Right lobe of liver (tissue), 6 donors: ENCODE measurements around the gene PIAS1. TPM values are rescaled to one million over a fixed set of nuclear protein-coding genes. Genes with fewer than 3 reads are reported as not detected.
A peak's percentile ranks its signal among the peaks of the same experiment; 100 is the strongest.
"Not testable (repeated sequence)": the region's sequence is repeated elsewhere in the genome, so short reads cannot be mapped to it uniquely, and the experiment has no call there.

ENCODE experiments used
- ATAC-seq, 4 donors: fragments of 200-7000 bp; cut with Tn5 transposase; one replicate each; pipeline ENCODE4 v1.9.1; 2020; ENCODE audit warnings: mild to moderate bottlenecking in 4 of 4, moderate library complexity in 4 of 4
- DNase-seq, 3 donors: peaks; one replicate each; pipeline ENCODE4 v3.0.0-alpha.2; 2020
- H3K27ac ChIP-seq, 3 donors: fragments of 200-600 bp; one replicate each; pipeline ENCODE4 v1.8.0; 2022
- H3K27me3 ChIP-seq, 2 donors: fragments of 200-600 bp; one replicate each; pipeline ENCODE4 v1.8.0; 2022
- H3K36me3 ChIP-seq, 4 donors: fragments of 200-600 bp; sonication (generic) in 1 of 4; one replicate each; pipeline versions ENCODE4 v1.5.1 to v1.8.0; 2017 to 2022; ENCODE audit warnings: control low read depth in 1 of 4
- H3K4me1 ChIP-seq, 4 donors: fragments of 200-600 bp; sonication (generic) in 1 of 4; one replicate each; pipeline versions ENCODE4 v1.5.1 to v1.8.0; 2017 to 2022; ENCODE audit warnings: control low read depth in 1 of 4
- H3K4me3 ChIP-seq, 3 donors: fragments of 200-600 bp; one replicate each; pipeline ENCODE4 v1.8.0; 2022
- H3K9me3 ChIP-seq, 4 donors: fragments of 200-600 bp; sonication (generic) in 1 of 4; one replicate each; pipeline versions ENCODE4 v1.5.1 to v1.8.0; 2017 to 2022; ENCODE audit warnings: control low read depth in 1 of 4
- POLR2A ChIP-seq: fragments of 450-650 bp; IDR thresholded peaks from one replicate; pipeline ENCODE4 v1.6.1; 2017; ENCODE audit warnings: antibody characterized with exemption, mild to moderate bottlenecking
- WGBS: methylation state at CpG from one replicate; pipeline ENCODE4 v1.1.6; 2018; ENCODE audit warnings: low coverage, low lambda C conversion rate; ENCODE audit not compliant: insufficient coverage; ENCODE audit errors: missing lambda C conversion rate; 5-methylcytosine and 5-hydroxymethylcytosine counted together
- intact Hi-C, 2 donors: fragments of 100-400 bp; cut with DNase I; formaldehyde crosslinking; loops; one replicate each; pipeline versions ENCODE4 v1.11.2 to v1.14.1; 2022
- total RNA-seq, 6 experiments: library from RNA; depleted of rRNA in 2 of 6; stranded (reverse); fragments of >200 nt in 2 of 6; fragmentation: NEBNext Ultra II Directional in 3 of 6; extraction: Animal tissue kit (Norgen Biotek cat#: 25700) in 3 of 6; gene quantifications; one replicate each; pipeline versions ENCODE4 v1.1.0 to v1.2.4, GENCODE V29; 2016 to 2023
- TF ChIP-seq, protein P1 (sequence below), 4 donors: fragments of 200-600 bp in 3 of 4; fragments of 450-650 bp in 1 of 4; IDR thresholded peaks; one replicate each; pipeline versions ENCODE4 v1.5.1 to v1.8.0; 2016 to 2022; ENCODE audit warnings: antibody characterized with exemption in 4 of 4, mild to moderate bottlenecking in 2 of 4
- donor health status: DM: no; HTN: yes; CAD: no.
- donor health status: DM: no; HTN: no; CAD: no.
- donor health status: DM: no; HTN: no; CAD: no.
- donor health status: DM: no; HTN: yes; CAD: no.
- donor health status: DM: no; HTN: yes; CAD: no.

The PIAS1 gene
- total RNA-seq, 6 experiments from 2014 or later: 8.1 to 17.3 (median 13.1) TPM

GRCh38 chr15:68218331-68218730 lies 164.2 kb downstream of the PIAS1 start:
- Histone ChIP-seq H3K27me3 (no peaks in the 10 kb centered on the region), H3K4me1 (peaks cover 0 to 9% (median 0%) of the 10 kb centered on the region in 4 donors), H3K36me3 (peaks cover 0 to 8% (median 0%) of the 10 kb centered on the region in 4 donors), H3K4me3 (no peak overlapping the region), H3K27ac (no peak overlapping the region), H3K9me3 (no peaks in the 10 kb centered on the region)
- ATAC-seq (no peak), DNase-seq (no peak)
- WGBS: 98% methylated on average over 6 of the region's 8 CpGs
- no peak for TF ChIP-seq POLR2A
- TF ChIP-seq, protein P1, sequence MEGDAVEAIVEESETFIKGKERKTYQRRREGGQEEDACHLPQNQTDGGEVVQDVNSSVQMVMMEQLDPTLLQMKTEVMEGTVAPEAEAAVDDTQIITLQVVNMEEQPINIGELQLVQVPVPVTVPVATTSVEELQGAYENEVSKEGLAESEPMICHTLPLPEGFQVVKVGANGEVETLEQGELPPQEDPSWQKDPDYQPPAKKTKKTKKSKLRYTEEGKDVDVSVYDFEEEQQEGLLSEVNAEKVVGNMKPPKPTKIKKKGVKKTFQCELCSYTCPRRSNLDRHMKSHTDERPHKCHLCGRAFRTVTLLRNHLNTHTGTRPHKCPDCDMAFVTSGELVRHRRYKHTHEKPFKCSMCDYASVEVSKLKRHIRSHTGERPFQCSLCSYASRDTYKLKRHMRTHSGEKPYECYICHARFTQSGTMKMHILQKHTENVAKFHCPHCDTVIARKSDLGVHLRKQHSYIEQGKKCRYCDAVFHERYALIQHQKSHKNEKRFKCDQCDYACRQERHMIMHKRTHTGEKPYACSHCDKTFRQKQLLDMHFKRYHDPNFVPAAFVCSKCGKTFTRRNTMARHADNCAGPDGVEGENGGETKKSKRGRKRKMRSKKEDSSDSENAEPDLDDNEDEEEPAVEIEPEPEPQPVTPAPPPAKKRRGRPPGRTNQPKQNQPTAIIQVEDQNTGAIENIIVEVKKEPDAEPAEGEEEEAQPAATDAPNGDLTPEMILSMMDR (IDR thresholded peaks at IDR 0.05): no peak
- intact Hi-C loops: no loop called here

- WGBS: 83% methylated on average over 5 of the region's 9 CpGs
- H3K36me3 ChIP-seq: peaks cover 0 to 8% (median 0%) of the 10 kb centered on the region in 4 donors
- DNase-seq (no peak), ATAC-seq (no peak)
- no peak overlapping the region for H3K4me3 ChIP-seq
- no peaks in the 10 kb centered on the region for H3K9me3 ChIP-seq
- H3K27ac ChIP-seq: no peak overlapping the region
- H3K4me1 ChIP-seq: peaks cover 0 to 16% (median 0%) of the 10 kb centered on the region in 4 donors
- H3K27me3 ChIP-seq: no peaks in the 10 kb centered on the region
- no peak for TF ChIP-seq POLR2A
- TF ChIP-seq, protein P1 (IDR thresholded peaks at IDR 0.05): no peak
- intact Hi-C loops: no loop called here
Measured at GRCh38 chr15:68218847-68219798, 165.0 kb downstream of the PIAS1 start.

GRCh38 chr15:68220489-68220888 lies 166.4 kb downstream of the PIAS1 start:
- Histone ChIP-seq H3K4me3 (no peak overlapping the region), H3K27ac (no peak overlapping the region), H3K36me3 (peaks cover 0 to 8% (median 0%) of the 10 kb centered on the region in 4 donors), H3K27me3 (no peaks in the 10 kb centered on the region), H3K9me3 (no peaks in the 10 kb centered on the region), H3K4me1 (peaks cover 0 to 21% (median 0%) of the 10 kb centered on the region in 4 donors)
- DNase-seq: no peak
- ATAC-seq: no peak
- TF ChIP-seq, protein P1 (IDR thresholded peaks at IDR 0.05): no peak
- TF ChIP-seq POLR2A: no peak
- intact Hi-C loops: no loop called here
- 75% methylated on average over 1 of the region's 2 CpGs for WGBS

- intact Hi-C loops: no loop called here
- no peaks in the 10 kb centered on the region for H3K27me3 ChIP-seq
- TF ChIP-seq POLR2A: no peak
- TF ChIP-seq, protein P1 (IDR thresholded peaks at IDR 0.05): no peak
- H3K27ac ChIP-seq: no peak overlapping the region
- H3K4me1 ChIP-seq: peaks cover 0 to 18% (median 0%) of the 10 kb centered on the region in 4 donors
- ATAC-seq: no peak
- H3K4me3 ChIP-seq: no peak overlapping the region
- no peaks in the 10 kb centered on the region for H3K9me3 ChIP-seq
- WGBS: 100% methylated on average over 6 of the region's 6 CpGs
- no peak for DNase-seq
- H3K36me3 ChIP-seq: peaks cover 0 to 8% (median 0%) of the 10 kb centered on the region in 4 donors
Measured at GRCh38 chr15:68220967-68221366, 166.9 kb downstream of the PIAS1 start.

- ATAC-seq, H3K27me3 ChIP-seq, H3K9me3 ChIP-seq, intact Hi-C loops, H3K36me3 ChIP-seq, H3K4me3 ChIP-seq, H3K27ac ChIP-seq: not testable (repeated sequence)
- H3K4me1 ChIP-seq: peaks cover 0 to 18% (median 0%) of the 10 kb centered on the region in 4 donors
- DNase-seq: peak in 1 of 3 donors; percentile 45
- WGBS: 100% methylated on average over 1 of the region's 55 CpGs
Measured at GRCh38 chr15:68221530-68222431, 167.7 kb downstream of the PIAS1 start.

- 91% methylated on average over 4 of the region's 18 CpGs for WGBS
- peak in 1 of 3 donors; percentile 48 for DNase-seq
Measured at GRCh38 chr15:68222432-68222743, 168.3 kb downstream of the PIAS1 start.

More at GRCh38 chr15:68222432-68222743, 168.3 kb downstream of the PIAS1 start:
- H3K4me3 ChIP-seq, H3K36me3 ChIP-seq, H3K9me3 ChIP-seq, intact Hi-C loops, H3K27ac ChIP-seq, ATAC-seq, H3K27me3 ChIP-seq: not testable (repeated sequence)
- peaks cover 0 to 18% (median 0%) of the 10 kb centered on the region in 4 donors for H3K4me1 ChIP-seq
